HCT116 (cell line): Measurements from ENCODE around the gene CBY1.

Source experiments
- EZH2 ChIP-seq: fragments of 200-600 bp; sonication (generic); IDR thresholded peaks from 2 replicates; pipeline ENCODE4 v1.6.1; 2017; ENCODE audit warnings: antibody characterized with exemption, mixed run types
- JUND ChIP-seq: IDR thresholded peaks from 2 replicates; pipeline ENCODE4 v1.6.1; 2012
- POLR2A ChIP-seq: IDR thresholded peaks from 2 replicates; pipeline ENCODE4 v1.7.0; 2011; ENCODE audit warnings: borderline replicate concordance; ENCODE audit not compliant: insufficient read depth, insufficient read length; ENCODE audit errors: extremely low read depth
- POLR2AphosphoS5 ChIP-seq: IDR thresholded peaks from 2 replicates; pipeline ENCODE4 v1.6.1; 2011; ENCODE audit warnings: mild to moderate bottlenecking, low read depth, low read length, moderate library complexity
- RAD21 ChIP-seq: IDR thresholded peaks from 2 replicates; pipeline ENCODE4 v1.6.1; 2012; ENCODE audit warnings: low read depth, mild to moderate bottlenecking
- TF ChIP-seq, protein P1 (sequence below), 3 experiments: fragments of 200-600 bp in 1 of 3; sonication (generic) in 1 of 3; IDR thresholded peaks in 2 of 3; conservative IDR thresholded peaks in 1 of 3; 2 replicates each; pipeline ENCODE4 v1.5.1; 2012 to 2017; ENCODE audit warnings: low read depth in 2 of 3, low read length in 2 of 3, antibody characterized with exemption in 1 of 3, borderline replicate concordance in 1 of 3, control low read depth in 1 of 3, mild to moderate bottlenecking in 1 of 3, mixed read lengths in 1 of 3, mixed run types in 1 of 3, moderate library complexity in 1 of 3; ENCODE audit not compliant: insufficient read depth in 1 of 3

DNA sequence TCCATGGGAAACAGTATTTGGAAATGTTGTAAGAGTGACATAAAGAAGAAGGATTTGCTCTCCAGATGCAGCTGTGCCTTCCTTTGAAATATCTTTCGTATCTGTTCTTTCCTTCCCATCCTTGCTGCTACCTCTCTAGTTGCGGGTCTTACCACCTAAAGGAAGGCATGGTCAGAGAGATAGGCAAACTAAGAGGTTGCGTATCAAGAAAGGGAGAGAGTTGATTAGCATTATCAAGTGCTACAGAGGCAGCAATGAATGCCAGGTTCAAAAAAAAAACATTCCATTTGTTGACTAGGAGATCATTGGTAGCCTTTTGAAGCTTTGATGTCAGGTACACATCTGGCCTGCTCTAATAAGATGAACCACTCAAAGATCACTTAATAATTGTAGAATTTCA, 53.9 kb downstream of the CBY1 start:
- TF ChIP-seq, protein P1, sequence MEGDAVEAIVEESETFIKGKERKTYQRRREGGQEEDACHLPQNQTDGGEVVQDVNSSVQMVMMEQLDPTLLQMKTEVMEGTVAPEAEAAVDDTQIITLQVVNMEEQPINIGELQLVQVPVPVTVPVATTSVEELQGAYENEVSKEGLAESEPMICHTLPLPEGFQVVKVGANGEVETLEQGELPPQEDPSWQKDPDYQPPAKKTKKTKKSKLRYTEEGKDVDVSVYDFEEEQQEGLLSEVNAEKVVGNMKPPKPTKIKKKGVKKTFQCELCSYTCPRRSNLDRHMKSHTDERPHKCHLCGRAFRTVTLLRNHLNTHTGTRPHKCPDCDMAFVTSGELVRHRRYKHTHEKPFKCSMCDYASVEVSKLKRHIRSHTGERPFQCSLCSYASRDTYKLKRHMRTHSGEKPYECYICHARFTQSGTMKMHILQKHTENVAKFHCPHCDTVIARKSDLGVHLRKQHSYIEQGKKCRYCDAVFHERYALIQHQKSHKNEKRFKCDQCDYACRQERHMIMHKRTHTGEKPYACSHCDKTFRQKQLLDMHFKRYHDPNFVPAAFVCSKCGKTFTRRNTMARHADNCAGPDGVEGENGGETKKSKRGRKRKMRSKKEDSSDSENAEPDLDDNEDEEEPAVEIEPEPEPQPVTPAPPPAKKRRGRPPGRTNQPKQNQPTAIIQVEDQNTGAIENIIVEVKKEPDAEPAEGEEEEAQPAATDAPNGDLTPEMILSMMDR (IDR thresholded peaks at IDR 0.05 in 2 of 3, conservative IDR thresholded peaks at IDR 0.05 in 1 of 3; ENCODE audit: borderline replicate concordance in 1 of 3, insufficient read depth in 1 of 3, low read depth in 2 of 3, low read length in 2 of 3): no peak
- no peak for TF ChIP-seq POLR2A
- TF ChIP-seq JUND: no peak
- TF ChIP-seq POLR2AphosphoS5: no peak
- TF ChIP-seq RAD21: no peak
- TF ChIP-seq EZH2: no peak
